A549 treated with AZD9567 at 1 μM for 4 hours (cell line): ENCODE measurements around the gene SYCP1. TPM values are rescaled to one million over a fixed set of nuclear protein-coding genes. Genes with fewer than 3 reads are reported as not detected.

Experiments used
- total RNA-seq: library from RNA; stranded (reverse); fragments of 200-300 nt; extraction: Qiagen RNA extraction; gene quantifications from 5 replicates; pipeline ENCODE4 v1.2.3, GENCODE V29; 2022; ENCODE audit not compliant: insufficient read depth

Gene SYCP1, protein sequence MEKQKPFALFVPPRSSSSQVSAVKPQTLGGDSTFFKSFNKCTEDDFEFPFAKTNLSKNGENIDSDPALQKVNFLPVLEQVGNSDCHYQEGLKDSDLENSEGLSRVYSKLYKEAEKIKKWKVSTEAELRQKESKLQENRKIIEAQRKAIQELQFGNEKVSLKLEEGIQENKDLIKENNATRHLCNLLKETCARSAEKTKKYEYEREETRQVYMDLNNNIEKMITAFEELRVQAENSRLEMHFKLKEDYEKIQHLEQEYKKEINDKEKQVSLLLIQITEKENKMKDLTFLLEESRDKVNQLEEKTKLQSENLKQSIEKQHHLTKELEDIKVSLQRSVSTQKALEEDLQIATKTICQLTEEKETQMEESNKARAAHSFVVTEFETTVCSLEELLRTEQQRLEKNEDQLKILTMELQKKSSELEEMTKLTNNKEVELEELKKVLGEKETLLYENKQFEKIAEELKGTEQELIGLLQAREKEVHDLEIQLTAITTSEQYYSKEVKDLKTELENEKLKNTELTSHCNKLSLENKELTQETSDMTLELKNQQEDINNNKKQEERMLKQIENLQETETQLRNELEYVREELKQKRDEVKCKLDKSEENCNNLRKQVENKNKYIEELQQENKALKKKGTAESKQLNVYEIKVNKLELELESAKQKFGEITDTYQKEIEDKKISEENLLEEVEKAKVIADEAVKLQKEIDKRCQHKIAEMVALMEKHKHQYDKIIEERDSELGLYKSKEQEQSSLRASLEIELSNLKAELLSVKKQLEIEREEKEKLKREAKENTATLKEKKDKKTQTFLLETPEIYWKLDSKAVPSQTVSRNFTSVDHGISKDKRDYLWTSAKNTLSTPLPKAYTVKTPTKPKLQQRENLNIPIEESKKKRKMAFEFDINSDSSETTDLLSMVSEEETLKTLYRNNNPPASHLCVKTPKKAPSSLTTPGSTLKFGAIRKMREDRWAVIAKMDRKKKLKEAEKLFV
- total RNA-seq: not detected in 5 replicates

DNA sequence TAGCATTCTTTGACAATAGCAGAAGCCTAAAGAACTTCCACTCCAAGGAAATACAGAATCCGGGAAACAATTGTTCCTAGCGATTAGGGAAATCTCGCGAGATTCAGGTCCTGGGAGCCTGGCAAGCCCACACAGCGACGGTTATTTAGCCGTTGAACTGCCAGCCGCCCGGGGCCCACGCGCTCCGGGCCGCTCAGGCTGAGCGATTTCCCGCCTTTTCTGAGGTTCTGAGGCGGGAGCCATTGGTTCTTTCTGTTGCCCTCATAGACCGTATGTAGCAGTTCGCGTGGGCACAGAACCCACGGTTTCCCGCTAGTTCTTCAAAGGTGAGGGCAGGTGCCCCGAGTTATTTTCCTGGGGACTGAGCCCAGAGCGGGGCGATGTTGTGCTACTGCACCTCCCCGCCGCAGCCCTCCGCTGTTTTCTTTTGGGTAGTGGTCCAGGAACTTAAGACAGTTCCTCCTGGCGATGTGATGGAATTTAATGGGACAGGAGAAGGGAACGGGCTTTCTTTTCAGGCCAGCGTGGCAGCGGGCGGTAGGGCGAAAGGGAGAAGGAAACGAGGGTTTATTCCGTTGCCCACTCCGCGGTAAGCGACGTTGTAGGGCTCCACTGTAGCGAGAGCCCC, at the start of gene SYCP1:
Gene SYCP1, plus strand, starts transcription at position 171 of the 628 bp plus-strand sequence. CDS start 602 bp downstream, outside the sequence.

DNA sequence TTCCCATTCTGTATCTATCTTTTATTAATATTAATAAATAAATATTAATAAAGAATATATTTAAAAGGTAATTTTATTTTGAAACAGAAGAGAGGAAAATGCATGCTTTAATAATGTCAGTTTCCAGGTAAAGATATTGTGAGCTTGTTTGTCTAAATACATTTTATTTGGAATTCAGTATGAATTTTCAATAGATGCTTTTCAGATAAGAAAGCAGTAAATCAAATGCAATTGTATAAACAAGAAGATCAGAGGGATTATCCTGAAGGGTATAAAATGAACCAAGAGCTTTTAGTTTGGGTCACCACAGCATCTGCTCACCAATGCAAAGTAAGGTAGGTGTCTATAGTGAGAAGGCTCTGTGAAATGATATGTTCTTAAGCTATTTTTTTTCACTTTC, 174.9 kb downstream of the SYCP1 start, which contains the start of gene TSHB:
Gene TSHB, plus strand, starts transcription at position 301 of the 400 bp plus-strand sequence. CDS start 3,537 bp downstream, outside the sequence.

Other genes with a start within 250 kb of the SYCP1 start
- gene DENND2C, start 184.8 kb upstream of the SYCP1 start, total RNA-seq: 0.46 to 0.63 TPM (median 0.52 TPM) in 4 of 5 replicates, not detected in the other
- gene AMPD1, start 159.3 kb upstream of the SYCP1 start, total RNA-seq: 0.03 TPM in 1 of 5 replicates, not detected in the others
- 22.4 to 38.7 TPM (median 28.7 TPM) in 5 replicates for gene NRAS, start 138.1 kb upstream of the SYCP1 start, total RNA-seq
- gene CSDE1, start 96.9 kb upstream of the SYCP1 start, total RNA-seq: 117 to 184 TPM (median 123 TPM) in 5 replicates
- gene SIKE1, start 74.2 kb upstream of the SYCP1 start, total RNA-seq: 12.1 to 17.5 TPM (median 16.9 TPM) in 5 replicates
- gene TSHB, start 175.0 kb downstream of the SYCP1 start, total RNA-seq: not detected in 5 replicates
- gene TSPAN2, start 234.6 kb downstream of the SYCP1 start, total RNA-seq: 0.70 to 1.3 TPM (median 0.81 TPM) in 4 of 5 replicates, not detected in the other